Peyer's patch (tissue), 4 donors: ENCODE data around the gene ANKRD16.
"Not testable (repeated sequence)": the region's sequence is repeated elsewhere in the genome, so short reads cannot be mapped to it uniquely, and the experiment has no call there.

Experiments
- CTCF ChIP-seq, 6 experiments: fragments of 450-650 bp in 4 of 6; fragments of 200-600 bp in 2 of 6; sonication (generic) in 1 of 6; IDR thresholded peaks; one replicate each; pipeline ENCODE4 v1.5.1; 2017 to 2019; ENCODE audit warnings: antibody characterized with exemption in 6 of 6, mild to moderate bottlenecking in 3 of 6, moderate library complexity in 1 of 6
- POLR2A ChIP-seq, 2 donors: fragments of 450-650 bp; IDR thresholded peaks; one replicate each; pipeline ENCODE4 v1.5.1; 2017; ENCODE audit warnings: antibody characterized with exemption in 2 of 2, mild to moderate bottlenecking in 2 of 2, moderate library complexity in 2 of 2

GRCh38 chr10:5862981-5863685 is 26.6 kb downstream of the ANKRD16 start:
- TF ChIP-seq CTCF, POLR2A (IDR thresholded peaks at IDR 0.05): not testable (repeated sequence)
